Stimulated activated CD4-positive, alpha-beta T cell treated with anti-CD3 and anti-CD28 coated beads, Interleukin-4, amount 100 ng/mL, for 4 hours (primary cell): ENCODE results near the gene PHKG1.
"Not testable (repeated sequence)": the region's sequence is repeated elsewhere in the genome, so short reads cannot be mapped to it uniquely, and the experiment has no call there.

ENCODE experiments used
- DNase-seq, 2 experiments: peaks; one replicate each; pipeline ENCODE4 v3.0.0-alpha.2; 2020

PHKG1 gene

DNA sequence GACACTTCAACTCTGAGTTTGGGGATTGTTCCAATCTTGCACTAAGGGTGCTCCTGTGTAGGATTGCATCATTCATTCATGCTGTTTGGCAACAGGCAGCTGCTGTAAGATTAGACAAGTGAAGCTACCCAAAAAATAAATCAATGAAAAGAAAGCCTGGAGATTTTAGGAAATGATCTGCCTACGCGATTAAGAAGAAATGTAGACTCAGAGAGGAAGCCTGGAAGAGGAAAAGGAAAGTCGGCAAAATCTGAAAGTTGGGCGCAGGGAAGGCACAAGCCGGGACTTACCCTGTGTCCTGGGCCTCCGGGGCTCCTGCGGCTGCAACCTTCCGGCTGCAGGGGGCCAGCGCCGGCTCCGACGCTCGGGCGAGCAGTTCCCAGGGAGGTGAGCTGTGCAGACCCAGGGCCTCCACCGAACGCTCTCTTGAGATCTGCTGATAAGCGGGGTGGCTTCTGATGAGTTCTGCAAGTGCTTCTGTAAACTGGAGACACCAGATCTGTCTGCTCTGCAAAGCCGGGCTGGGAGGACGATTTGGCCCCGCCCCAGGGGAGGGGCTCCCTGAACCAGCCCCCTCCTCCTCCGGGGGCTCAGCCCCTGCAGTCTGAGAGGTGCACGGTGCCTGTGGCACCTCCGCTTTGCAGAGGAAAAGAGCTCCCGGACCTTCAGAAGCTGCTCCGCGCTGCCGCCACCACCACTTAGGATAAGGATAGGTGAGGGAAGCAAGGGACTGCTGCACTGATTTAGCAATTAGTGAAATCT, 58.9 kb downstream of the PHKG1 start:
- DNase-seq: peak; percentile 66 to 71

DNA sequence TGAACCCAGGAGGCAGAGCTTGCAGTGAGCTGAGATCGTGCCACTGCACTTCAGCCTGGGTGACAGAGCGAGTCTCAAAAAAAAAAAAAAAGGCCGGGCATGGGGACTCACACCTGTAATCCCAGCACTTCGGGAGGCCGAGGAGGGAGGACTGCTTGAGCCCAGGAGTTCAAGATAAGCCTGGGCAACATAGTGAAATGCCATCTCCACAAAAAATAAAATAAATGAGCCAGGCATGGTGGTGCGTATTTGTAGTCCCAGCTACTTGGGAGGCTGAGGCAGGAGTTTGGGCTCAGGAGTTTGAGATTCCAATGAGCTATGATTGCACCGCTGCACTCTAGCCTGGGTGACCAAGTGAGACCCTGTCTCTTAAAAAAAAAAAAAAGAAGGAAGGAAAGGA, 60.2 kb downstream of the PHKG1 start:
- DNase-seq: not testable (repeated sequence)

DNA sequence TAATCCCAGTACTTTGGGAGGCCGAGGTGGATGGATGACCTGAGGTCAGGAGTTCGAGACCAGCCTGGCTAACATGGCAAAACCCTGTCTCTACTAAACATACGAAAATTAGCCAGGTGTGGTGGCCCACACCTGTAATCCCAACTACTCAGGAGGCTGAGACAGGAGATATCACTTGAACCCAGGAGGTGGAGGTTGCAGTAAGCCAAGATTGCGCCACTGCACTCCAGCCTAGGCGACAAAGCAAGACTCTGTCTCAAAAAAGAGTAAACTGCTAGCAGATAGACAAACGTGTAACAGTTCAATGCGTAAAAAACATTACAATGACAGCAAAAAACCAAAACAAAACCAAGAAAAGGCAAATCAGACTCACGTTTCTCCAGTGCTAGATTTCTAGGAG, 61.2 kb downstream of the PHKG1 start:
- DNase-seq: not testable (repeated sequence)

DNA sequence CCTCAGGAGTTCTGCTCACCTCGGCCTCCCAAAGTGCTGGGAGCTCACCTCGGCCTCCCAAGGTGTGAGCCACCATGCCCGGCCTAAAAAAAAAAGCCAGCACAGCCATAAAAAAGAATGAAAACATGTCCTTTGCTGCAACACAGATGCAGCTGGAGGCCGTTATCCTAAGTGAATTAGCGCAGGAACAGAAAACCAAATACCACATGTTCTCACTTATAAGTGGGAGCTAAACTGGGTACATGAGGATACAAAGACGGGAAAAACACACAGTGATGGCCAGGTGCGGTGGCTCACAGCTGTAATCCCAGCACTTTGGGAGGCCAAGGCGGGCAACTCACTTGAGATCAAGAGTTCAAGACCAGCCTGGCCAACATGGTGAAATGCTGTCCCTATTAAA, 62.4 kb downstream of the PHKG1 start:
- DNase-seq: no peak
